ENCODE data around the gene ZNG1B.

DNA sequence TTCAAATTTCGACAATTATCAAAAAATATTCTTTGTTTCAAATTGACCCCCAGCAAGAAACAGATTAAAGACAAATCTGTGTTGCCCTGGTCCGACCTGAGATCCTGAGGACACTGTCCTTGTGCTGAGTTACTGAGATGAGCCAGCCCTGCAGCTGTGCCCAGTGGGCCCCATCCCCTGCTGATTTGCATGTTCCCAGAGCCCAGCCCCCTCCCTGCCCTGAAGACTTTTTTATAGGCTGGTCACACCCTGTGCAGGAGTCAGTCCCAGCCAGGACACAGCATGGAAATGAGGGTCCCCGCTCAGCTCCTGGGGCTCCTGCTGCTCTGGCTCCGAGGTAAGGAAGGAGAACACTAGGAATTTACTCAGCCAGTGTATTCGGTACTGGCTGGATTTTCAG, 31.4 kb upstream of the ZNG1B start:
- TF ChIP-seq, protein P1, sequence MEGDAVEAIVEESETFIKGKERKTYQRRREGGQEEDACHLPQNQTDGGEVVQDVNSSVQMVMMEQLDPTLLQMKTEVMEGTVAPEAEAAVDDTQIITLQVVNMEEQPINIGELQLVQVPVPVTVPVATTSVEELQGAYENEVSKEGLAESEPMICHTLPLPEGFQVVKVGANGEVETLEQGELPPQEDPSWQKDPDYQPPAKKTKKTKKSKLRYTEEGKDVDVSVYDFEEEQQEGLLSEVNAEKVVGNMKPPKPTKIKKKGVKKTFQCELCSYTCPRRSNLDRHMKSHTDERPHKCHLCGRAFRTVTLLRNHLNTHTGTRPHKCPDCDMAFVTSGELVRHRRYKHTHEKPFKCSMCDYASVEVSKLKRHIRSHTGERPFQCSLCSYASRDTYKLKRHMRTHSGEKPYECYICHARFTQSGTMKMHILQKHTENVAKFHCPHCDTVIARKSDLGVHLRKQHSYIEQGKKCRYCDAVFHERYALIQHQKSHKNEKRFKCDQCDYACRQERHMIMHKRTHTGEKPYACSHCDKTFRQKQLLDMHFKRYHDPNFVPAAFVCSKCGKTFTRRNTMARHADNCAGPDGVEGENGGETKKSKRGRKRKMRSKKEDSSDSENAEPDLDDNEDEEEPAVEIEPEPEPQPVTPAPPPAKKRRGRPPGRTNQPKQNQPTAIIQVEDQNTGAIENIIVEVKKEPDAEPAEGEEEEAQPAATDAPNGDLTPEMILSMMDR (IDR thresholded peaks at IDR 0.05): no peak
- no peak for TF ChIP-seq POLR2AphosphoS5 (IDR thresholded peaks at IDR 0.05)
